ENCODE measurements around the gene MYLIP.

DNA sequence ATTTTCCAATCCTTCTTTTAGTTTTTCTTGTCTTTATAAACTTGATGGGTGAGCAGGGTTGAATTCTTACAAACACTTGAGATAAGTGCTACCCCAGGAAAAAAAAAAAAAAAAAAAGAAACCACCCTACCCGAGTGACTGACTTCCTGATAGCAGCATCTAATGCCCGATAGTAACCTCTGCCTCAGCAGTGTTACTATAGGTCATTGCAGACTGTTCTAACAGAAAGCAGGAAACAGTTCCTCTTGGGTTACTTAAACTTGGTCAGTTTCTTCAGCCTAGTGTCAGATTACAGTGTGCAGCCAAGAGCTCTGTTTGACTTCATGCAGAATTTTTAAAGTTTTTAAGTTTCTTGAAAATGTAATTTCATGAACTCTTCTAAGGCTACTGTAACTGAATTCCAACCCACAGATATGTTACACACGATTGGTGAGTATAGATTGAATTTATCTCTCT lies 2.1 kb downstream of the MYLIP start:
- peak; percentile 38 for TF ChIP-seq POLR2A (IDR thresholded peaks at IDR 0.05)
- TF ChIP-seq, protein P1, sequence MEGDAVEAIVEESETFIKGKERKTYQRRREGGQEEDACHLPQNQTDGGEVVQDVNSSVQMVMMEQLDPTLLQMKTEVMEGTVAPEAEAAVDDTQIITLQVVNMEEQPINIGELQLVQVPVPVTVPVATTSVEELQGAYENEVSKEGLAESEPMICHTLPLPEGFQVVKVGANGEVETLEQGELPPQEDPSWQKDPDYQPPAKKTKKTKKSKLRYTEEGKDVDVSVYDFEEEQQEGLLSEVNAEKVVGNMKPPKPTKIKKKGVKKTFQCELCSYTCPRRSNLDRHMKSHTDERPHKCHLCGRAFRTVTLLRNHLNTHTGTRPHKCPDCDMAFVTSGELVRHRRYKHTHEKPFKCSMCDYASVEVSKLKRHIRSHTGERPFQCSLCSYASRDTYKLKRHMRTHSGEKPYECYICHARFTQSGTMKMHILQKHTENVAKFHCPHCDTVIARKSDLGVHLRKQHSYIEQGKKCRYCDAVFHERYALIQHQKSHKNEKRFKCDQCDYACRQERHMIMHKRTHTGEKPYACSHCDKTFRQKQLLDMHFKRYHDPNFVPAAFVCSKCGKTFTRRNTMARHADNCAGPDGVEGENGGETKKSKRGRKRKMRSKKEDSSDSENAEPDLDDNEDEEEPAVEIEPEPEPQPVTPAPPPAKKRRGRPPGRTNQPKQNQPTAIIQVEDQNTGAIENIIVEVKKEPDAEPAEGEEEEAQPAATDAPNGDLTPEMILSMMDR (IDR thresholded peaks at IDR 0.05), result no peak
- peak; percentile 68 for TF ChIP-seq POLR2AphosphoS5 (IDR thresholded peaks at IDR 0.05)
